ENCODE data around the gene FBXO48. TPM values are rescaled to one million over a fixed set of nuclear protein-coding genes. Genes with fewer than 3 reads are reported as not detected.

FBXO48 gene
- total and polyA plus RNA-seq, 2 of the 4 experiments (the other 2 are of a cell fraction): 0.18 to 0.43 TPM

GRCh38 chr2:68516051-68516955, 49.2 kb upstream of the FBXO48 start:
- intact Hi-C loops (cut with micrococcal nuclease): no loop called here
- dilution Hi-C loops (cut with HindIII; ENCODE audit: low sequenced_read_pairs, unreplicated experiment): no loop called here
- ATAC-seq (ENCODE audit: low read depth): no peak
- Histone ChIP-seq H2AFZ (replicated peaks; ENCODE audit: low read length, poor library complexity) (no peak overlapping the region), H3K27ac (ENCODE audit: insufficient read depth, low read length) (no peak overlapping the region), H2AK5ac (ENCODE audit: low read depth, low read length) (no peak overlapping the region), H4K5ac (ENCODE audit: low read depth, low read length) (no peak overlapping the region), H2BK5ac (ENCODE audit: low read depth, low read length, poor library complexity, severe bottlenecking) (no peak overlapping the region), H3K4me3 (ENCODE audit: insufficient read depth, low read depth, low read length) (no peak overlapping the region), H3K9ac (ENCODE audit: low read depth, low read length) (no peak overlapping the region), H3K18ac (ENCODE audit: low read depth, low read length) (no peak overlapping the region), H3K14ac (replicated peaks; ENCODE audit: low read depth, low read length) (no peak overlapping the region), H4K20me1 (ENCODE audit: insufficient read depth, low read length) (no peaks in the 10 kb centered on the region), H3K4me2 (ENCODE audit: low read depth, low read length) (no peak overlapping the region), H3K4ac (ENCODE audit: low read depth, low read length) (no peak overlapping the region), H3K79me1 (ENCODE audit: low read depth in 1 of 2, low read length in 2 of 2) (no peaks in the 10 kb centered on the region), H2AK9ac (replicated peaks; ENCODE audit: low read depth, low read length, poor library complexity) (no peak overlapping the region), H3K4me1 (ENCODE audit: control insufficient read depth, insufficient read depth, low read length) (no peaks in the 10 kb centered on the region), H4K91ac (ENCODE audit: insufficient read depth, low read depth, low read length) (no peak overlapping the region), H3K9me3 (ENCODE audit: control insufficient read depth, insufficient read depth, low read length) (no peaks in the 10 kb centered on the region), H3K36me3 (ENCODE audit: control insufficient read depth, insufficient read depth, low read length) (no peaks in the 10 kb centered on the region), H3K27me3 (ENCODE audit: control insufficient read depth, insufficient read depth, low read length) (no peaks in the 10 kb centered on the region), H2BK20ac (ENCODE audit: low read depth, low read length) (no peak overlapping the region), H2BK120ac (ENCODE audit: low read depth, low read length) (no peak overlapping the region), H3K56ac (ENCODE audit: extremely low read depth, insufficient read depth, low read length) (no peak overlapping the region), H3K9me1 (ENCODE audit: insufficient read depth, low read length) (no peaks in the 10 kb centered on the region), H3K23ac (ENCODE audit: low read depth, low read length) (no peak overlapping the region), H2BK15ac (ENCODE audit: low read depth, low read length) (no peak overlapping the region), H4K8ac (ENCODE audit: low read depth in 2 of 2, low read length in 2 of 2) (no peak overlapping the region)
- in situ Hi-C loops (cut with MboI; ENCODE audit: low sequenced_read_pairs): no loop called here
- POLR2A ChIA-PET (ENCODE audit: unreplicated experiment): no interaction called here
- BruUV-seq (replicated peaks): no TSS peak
- TF ChIP-seq MAFK (IDR thresholded peaks at IDR 0.05; ENCODE audit: low read depth, low read length): no peak
- no peak for TF ChIP-seq RFX5 (IDR thresholded peaks at IDR 0.05; ENCODE audit: low read depth, low read length)
- no peak for TF ChIP-seq NFE2L2 (IDR thresholded peaks at IDR 0.05; ENCODE audit: low read depth, low read length)
- no peak for TF ChIP-seq CEBPB (IDR thresholded peaks at IDR 0.05; ENCODE audit: low read depth, low read length)
- no peak for TF ChIP-seq USF2 (IDR thresholded peaks at IDR 0.05; ENCODE audit: low read depth, low read length)
- TF ChIP-seq MAZ (IDR thresholded peaks at IDR 0.05; ENCODE audit: borderline replicate concordance, low read depth, low read length): no peak
- TF ChIP-seq RCOR1 (IDR thresholded peaks at IDR 0.05; ENCODE audit: insufficient replicate concordance, low read length): no peak
- no peak for TF ChIP-seq SMC3 (IDR thresholded peaks at IDR 0.05; ENCODE audit: low read depth, low read length)
- no peak for TF ChIP-seq CHD1 (IDR thresholded peaks at IDR 0.05; ENCODE audit: low read depth, low read length)
- no peak for TF ChIP-seq CTCF (conservative IDR thresholded peaks at IDR 0.05; ENCODE audit: low read depth, low read length)
- no peak for TF ChIP-seq POLR2A (IDR thresholded peaks at IDR 0.05; ENCODE audit: low read depth, low read length)
- TF ChIP-seq BHLHE40 (IDR thresholded peaks at IDR 0.05; ENCODE audit: low read depth, low read length): no peak
- TF ChIP-seq MXI1 (IDR thresholded peaks at IDR 0.05; ENCODE audit: borderline replicate concordance, low read depth, low read length): no peak
- TF ChIP-seq RAD21 (IDR thresholded peaks at IDR 0.05; ENCODE audit: low read length): no peak
- no peak for TF ChIP-seq FOS (IDR thresholded peaks at IDR 0.05; ENCODE audit: low read depth, low read length)
- no peak for DNase-seq
- CTCF ChIA-PET: no interaction called here
- no CpG with 5 or more reads among the region's 5 CpGs for WGBS, 2 experiments (ENCODE audit: extremely low coverage in 2 of 2, insufficient read length in 1 of 2)

All from IMR-90 (cell line).